Activated CD4-positive, alpha-beta T cell treated with anti-CD3 and anti-CD28 coated beads, Interleukin-2, amount 10 ng/mL, durations not matched to agents 24 days and 14 days (primary cell): ENCODE measurements around the gene SLC7A4. TPM values are rescaled to one million over a fixed set of nuclear protein-coding genes. Genes with fewer than 3 reads are reported as not detected.

Experiments
- DNase-seq: peaks from one replicate; pipeline ENCODE4 v3.0.0; 2022
- H3K27ac Mint-ChIP-seq: one replicate; pipeline ENCODE4 v1.8.0; 2022; ENCODE audit warnings: mild to moderate bottlenecking, mixed read lengths
- H3K27me3 Mint-ChIP-seq: one replicate; pipeline ENCODE4 v1.8.0; 2022; ENCODE audit warnings: mixed read lengths
- H3K36me3 Mint-ChIP-seq: one replicate; pipeline ENCODE4 v1.8.0; 2022; ENCODE audit warnings: low read depth, mild to moderate bottlenecking, mixed read lengths
- H3K4me1 Mint-ChIP-seq: one replicate; pipeline ENCODE4 v1.8.0; 2021; ENCODE audit warnings: mixed read lengths
- H3K4me3 Mint-ChIP-seq: one replicate; pipeline ENCODE4 v1.8.0; 2022; ENCODE audit warnings: mild to moderate bottlenecking, moderate library complexity, mixed read lengths
- H3K9me3 Mint-ChIP-seq: one replicate; pipeline ENCODE4 v1.8.0; 2021; ENCODE audit warnings: mixed read lengths
- intact Hi-C: fragments of 100-400 bp; cut with micrococcal nuclease; formaldehyde crosslinking; loops from one replicate; pipeline ENCODE4 v1.15.1; 2023
- total RNA-seq: library from RNA; stranded (reverse); gene quantifications from 2 replicates; pipeline ENCODE4 v1.2.3, GENCODE V29; 2022

The SLC7A4 gene
- total RNA-seq, 1 donor from 2014 or later: not detected

DNA sequence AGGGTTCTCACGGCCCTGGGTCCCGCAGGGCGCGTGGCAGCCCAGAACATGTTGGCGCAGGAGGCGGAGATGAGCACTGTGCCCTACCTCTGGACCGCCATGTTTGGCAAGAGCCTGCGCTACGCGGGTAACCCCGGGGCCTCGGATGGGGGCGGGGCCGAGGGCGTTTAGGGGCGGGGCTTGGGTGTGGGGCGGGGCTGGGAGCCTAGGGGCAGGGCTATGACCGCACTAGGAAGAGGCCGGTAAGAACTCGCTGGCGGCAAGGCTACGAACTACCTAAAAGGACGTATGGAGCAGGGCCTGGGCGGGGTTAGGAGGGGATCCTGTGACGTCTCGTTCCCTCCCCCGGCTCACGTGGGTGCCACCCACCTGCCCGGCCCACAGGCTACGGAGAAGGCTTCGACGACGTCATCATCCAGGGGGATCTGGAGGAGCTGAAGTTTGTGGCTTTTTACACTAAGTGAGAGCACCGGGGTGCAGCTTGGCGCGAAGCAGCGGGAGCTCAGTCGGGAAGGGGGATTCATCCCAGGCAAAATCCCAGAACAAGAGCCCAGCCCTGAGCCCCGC lies 53.0 kb downstream of the SLC7A4 start:
- peaks cover 29% of the 10 kb centered on the region for H3K4me1 Mint-ChIP-seq
- H3K27ac Mint-ChIP-seq: peak overlapping the region; percentile 57

More for the DNA sequence above, 53.0 kb downstream of the SLC7A4 start:
- Mint-ChIP-seq H3K4me3 (peak overlapping the region; percentile 56), H3K27me3 (no peaks in the 10 kb centered on the region), H3K36me3 (peaks cover 9% of the 10 kb centered on the region), H3K9me3 (peaks cover 7% of the 10 kb centered on the region)
- intact Hi-C loops: no loop called here
- peak; percentile 88 for DNase-seq

Other genes with a start within 250 kb of the SLC7A4 start
- 78.4 and 83.8 TPM in 2 replicates for gene PI4KA, start 173.8 kb downstream of the SLC7A4 start, total RNA-seq
- 24.3 and 25.8 TPM in 2 replicates for gene SNAP29, start 173.6 kb downstream of the SLC7A4 start, total RNA-seq
- 81.4 and 82.4 TPM in 2 replicates for gene CRKL, start 115.2 kb downstream of the SLC7A4 start, total RNA-seq
- gene AIFM3, start 65.3 kb downstream of the SLC7A4 start, total RNA-seq: 0.37 TPM in 1 of 2 replicates, not detected in the other
- 69.9 and 76.4 TPM in 2 replicates for gene LZTR1, start 50.3 kb downstream of the SLC7A4 start, total RNA-seq
- 30.3 and 31.5 TPM in 2 replicates for gene THAP7, start 30.4 kb downstream of the SLC7A4 start, total RNA-seq
- gene P2RX6, start 17.4 kb downstream of the SLC7A4 start, total RNA-seq: not detected in 2 replicates
- not detected in 2 replicates for gene LRRC74B, start 13.4 kb upstream of the SLC7A4 start, total RNA-seq